Tibial artery (tissue), 4 donors: ENCODE data around the gene TRAPPC8.
"Not testable (repeated sequence)": the region's sequence is repeated elsewhere in the genome, so short reads cannot be mapped to it uniquely, and the experiment has no call there.

ENCODE experiments used
- DNase-seq, 2 donors: peaks; one replicate each; pipeline ENCODE4 v3.0.0-alpha.2; 2019
- H3K27ac ChIP-seq, 2 donors: fragments of 200-600 bp; sonication (generic) in 1 of 2; 1 replicate in 1 of 2; 2 replicates in 1 of 2; pipeline ENCODE4 v1.5.1; 2018 to 2019; ENCODE audit warnings: mild to moderate bottlenecking in 1 of 2
- H3K27me3 ChIP-seq, 2 donors: fragments of 200-600 bp; sonication (generic) in 1 of 2; one replicate each; pipeline versions ENCODE4 v1.5.1 to v1.6.0; 2016 to 2019
- H3K36me3 ChIP-seq, 3 donors: fragments of 200-600 bp; sonication (generic) in 2 of 3; one replicate each; pipeline ENCODE4 v1.5.1; 2016 to 2019; ENCODE audit warnings: mild to moderate bottlenecking in 2 of 3
- H3K4me1 ChIP-seq, 4 donors: fragments of 200-600 bp; sonication (generic) in 2 of 4; 1 replicate in 3 of 4; 2 replicates in 1 of 4; pipeline ENCODE4 v1.5.1; 2016 to 2019
- H3K4me3 ChIP-seq, 2 donors: fragments of 200-600 bp; sonication (generic) in 1 of 2; 1 replicate in 1 of 2; 2 replicates in 1 of 2; pipeline ENCODE4 v1.5.1; 2018 to 2019; ENCODE audit warnings: mild to moderate bottlenecking in 2 of 2
- H3K9me3 ChIP-seq, 3 donors: fragments of 200-600 bp; sonication (generic) in 1 of 3; one replicate each; pipeline ENCODE4 v1.5.1; 2016 to 2019
- CTCF ChIP-seq, 2 experiments: fragments of 200-600 bp in 1 of 2; fragments of 450-650 bp in 1 of 2; IDR thresholded peaks; one replicate each; pipeline ENCODE4 v1.5.1; 2017 to 2019; ENCODE audit warnings: antibody characterized with exemption in 2 of 2, mild to moderate bottlenecking in 1 of 2, moderate library complexity in 1 of 2
- intact Hi-C: fragments of 100-400 bp; cut with DNase I; formaldehyde crosslinking; loops from one replicate; pipeline ENCODE4 v1.15.0; 2023; ENCODE audit warnings: low total_unique reads

Gene TRAPPC8

GRCh38 chr18:31814132-31814531, 128.8 kb downstream of the TRAPPC8 start:
- Histone ChIP-seq H3K27me3 (no peaks in the 10 kb centered on the region), H3K27ac (no peak overlapping the region), H3K36me3 (no peaks in the 10 kb centered on the region), H3K4me3 (no peak overlapping the region), H3K4me1 (no peaks in the 10 kb centered on the region), H3K9me3 (no peaks in the 10 kb centered on the region)
- intact Hi-C loops: no loop called here
- DNase-seq: no peak
- no peak for TF ChIP-seq CTCF (IDR thresholded peaks at IDR 0.05)

- intact Hi-C loops: not testable (repeated sequence)
These were observed 132.4 kb downstream of the TRAPPC8 start for GRCh38 chr18:31810336-31811130.

DNA sequence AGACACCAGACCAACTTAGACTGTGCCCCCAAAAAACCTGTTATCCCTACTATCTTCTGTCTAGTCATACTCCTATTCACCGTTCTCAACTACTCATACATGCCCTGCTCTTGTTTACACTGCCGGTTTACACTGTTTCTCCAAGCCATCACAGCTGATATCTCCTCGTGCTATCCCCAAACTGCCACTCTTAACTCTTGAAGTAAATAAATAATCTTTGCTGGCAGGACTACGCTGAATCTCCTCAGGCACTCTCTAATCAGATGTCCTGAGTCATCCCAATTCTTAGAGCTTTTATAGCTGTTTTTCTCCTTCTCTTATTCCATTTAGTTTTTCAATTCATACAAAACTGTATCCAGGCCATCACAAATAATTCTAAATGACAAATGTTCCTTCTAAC, 133.9 kb downstream of the TRAPPC8 start:
- H3K4me3 ChIP-seq, H3K9me3 ChIP-seq, intact Hi-C loops, DNase-seq, H3K4me1 ChIP-seq, H3K27me3 ChIP-seq, H3K36me3 ChIP-seq, H3K27ac ChIP-seq: not testable (repeated sequence)

More at GRCh38 chr18:31810336-31811130, 132.4 kb downstream of the TRAPPC8 start:
- H3K27me3 ChIP-seq, H3K36me3 ChIP-seq, H3K4me3 ChIP-seq, H3K4me1 ChIP-seq, H3K27ac ChIP-seq, DNase-seq, H3K9me3 ChIP-seq: not testable (repeated sequence)

- no peak for DNase-seq
- no peak overlapping the region for H3K4me3 ChIP-seq
- intact Hi-C loops: no loop called here
- no peak for TF ChIP-seq CTCF (IDR thresholded peaks at IDR 0.05)
- no peak overlapping the region for H3K27ac ChIP-seq
- H3K9me3 ChIP-seq: no peaks in the 10 kb centered on the region
- H3K36me3 ChIP-seq: no peaks in the 10 kb centered on the region
- H3K27me3 ChIP-seq: no peaks in the 10 kb centered on the region
- H3K4me1 ChIP-seq: no peaks in the 10 kb centered on the region
These were observed 141.8 kb downstream of the TRAPPC8 start for GRCh38 chr18:31801078-31801477.

DNA sequence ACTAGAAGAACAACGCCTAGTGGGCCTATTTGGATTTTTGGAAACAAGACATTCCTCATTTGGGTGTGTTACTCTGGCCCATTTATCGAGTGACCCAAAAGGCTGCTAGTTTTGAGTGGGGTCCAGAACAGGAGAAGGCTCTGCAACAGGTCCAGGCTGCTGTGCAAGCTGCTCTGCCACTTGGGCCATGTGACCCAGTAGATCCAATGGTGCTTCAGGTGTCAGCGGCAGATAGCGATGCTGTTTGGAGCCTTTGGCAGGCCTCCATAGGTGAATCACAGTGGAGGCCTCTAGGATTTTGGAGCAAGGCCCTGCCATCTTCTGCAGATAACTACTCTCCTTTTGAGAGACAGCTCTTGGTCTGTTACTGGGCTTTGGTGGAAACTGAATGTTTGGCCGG, 143.7 kb downstream of the TRAPPC8 start:
- H3K27me3 ChIP-seq, H3K4me1 ChIP-seq, H3K4me3 ChIP-seq, H3K9me3 ChIP-seq, H3K27ac ChIP-seq, H3K36me3 ChIP-seq, intact Hi-C loops, DNase-seq: not testable (repeated sequence)

DNA sequence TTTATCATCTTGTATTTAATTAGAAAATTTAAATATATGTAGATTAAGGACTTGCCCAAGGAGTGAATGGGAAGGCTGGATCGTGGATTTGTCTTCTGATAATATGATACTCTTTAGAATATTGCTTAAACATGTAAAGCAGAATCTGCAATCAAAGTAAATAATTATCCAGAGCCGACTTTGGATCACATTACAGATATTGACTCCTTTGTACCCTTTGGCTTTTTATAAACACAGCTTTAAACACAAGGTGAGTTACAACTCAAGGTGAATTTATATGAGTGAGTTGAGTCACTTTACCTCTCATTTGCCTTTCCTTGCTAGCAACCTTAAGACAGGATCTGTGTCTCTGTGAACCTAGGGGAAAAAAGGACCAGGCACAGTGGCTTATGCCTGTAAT, 144.5 kb downstream of the TRAPPC8 start:
- Histone ChIP-seq H3K9me3 (no peaks in the 10 kb centered on the region), H3K27me3 (no peaks in the 10 kb centered on the region), H3K36me3 (no peaks in the 10 kb centered on the region), H3K4me1 (no peaks in the 10 kb centered on the region), H3K4me3 (no peak overlapping the region), H3K27ac (no peak overlapping the region)
- no peak for TF ChIP-seq CTCF (IDR thresholded peaks at IDR 0.05)
- no peak for DNase-seq
- intact Hi-C loops: no loop called here

- intact Hi-C loops: no loop called here
- Histone ChIP-seq H3K27me3 (no peaks in the 10 kb centered on the region), H3K4me3 (no peak overlapping the region), H3K36me3 (no peaks in the 10 kb centered on the region), H3K27ac (no peak overlapping the region), H3K9me3 (no peaks in the 10 kb centered on the region), H3K4me1 (no peaks in the 10 kb centered on the region)
- TF ChIP-seq CTCF (IDR thresholded peaks at IDR 0.05): no peak
- DNase-seq: no peak
These were observed 147.2 kb downstream of the TRAPPC8 start for GRCh38 chr18:31795747-31796146.
